ENCODE results near the gene ZC3H10. TPM values are rescaled to one million over a fixed set of nuclear protein-coding genes. Genes with fewer than 3 reads are reported as not detected.

The ZC3H10 gene
- total and polyA plus RNA-seq, 2 donors (not counting 3 experiments of a cell fraction or from before 2014, with no cell fraction given): 2.6 to 10.1 TPM

- Histone ChIP-seq H3K36me3 (ENCODE audit: control insufficient read depth in 2 of 2, extremely low read depth in 1 of 2, insufficient read depth in 2 of 2, low read length in 2 of 2) (no peaks in the 10 kb centered on the region), H3K4me1 (ENCODE audit: control insufficient read depth, extremely low read depth, insufficient read depth, low read length) (no peaks in the 10 kb centered on the region), H3K27ac (ENCODE audit: insufficient read depth, low read depth, low read length) (no peak overlapping the region), H2AFZ (ENCODE audit: low read depth, low read length) (no peak overlapping the region), H3K79me2 (ENCODE audit: control insufficient read depth, insufficient read depth, low read length) (no peaks in the 10 kb centered on the region), H3K9ac (replicated peaks; ENCODE audit: extremely low read depth, insufficient read depth, low read length) (no peak overlapping the region), H3K4me2 (ENCODE audit: insufficient read depth, low read length) (no peak overlapping the region), H4K20me1 (replicated peaks; ENCODE audit: control insufficient read depth, extremely low read depth, insufficient read depth, low read length) (no peaks in the 10 kb centered on the region), H3K9me1 (replicated peaks; ENCODE audit: control insufficient read depth, extremely low read depth, insufficient read depth, low read length) (no peaks in the 10 kb centered on the region), H3K27me3 (ENCODE audit: control insufficient read depth in 2 of 2, insufficient read depth in 2 of 2, low read length in 2 of 2) (no peaks in the 10 kb centered on the region), H3K9me3 (replicated peaks; ENCODE audit: control insufficient read depth, insufficient read depth, low read length) (no peaks in the 10 kb centered on the region), H3K4me3 (replicated peaks in 1 of 3; ENCODE audit: insufficient read depth in 1 of 3, low read depth in 1 of 3, low read length in 3 of 3) (no peak overlapping the region)
- DNase-seq (ENCODE audit: low read depth, low spot score) (no peak), FAIRE-seq (no peak)
- POLR2A ChIA-PET: no interaction called here
- dilution Hi-C loops (cut with MboI; ENCODE audit: extremely low pct_ligation_motif_present, low sequenced_read_pairs) (no loop called here), intact Hi-C loops (cut with micrococcal nuclease) (no loop called here)
- TF ChIP-seq, protein P1, sequence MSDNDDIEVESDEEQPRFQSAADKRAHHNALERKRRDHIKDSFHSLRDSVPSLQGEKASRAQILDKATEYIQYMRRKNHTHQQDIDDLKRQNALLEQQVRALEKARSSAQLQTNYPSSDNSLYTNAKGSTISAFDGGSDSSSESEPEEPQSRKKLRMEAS (IDR thresholded peaks at IDR 0.05; ENCODE audit: insufficient read depth, insufficient read length): no peak
- TF ChIP-seq POLR2AphosphoS5 (IDR thresholded peaks at IDR 0.05; ENCODE audit: insufficient read depth, low read depth, low read length): no peak
- no peak for TF ChIP-seq GATA2 (IDR thresholded peaks at IDR 0.05; ENCODE audit: insufficient read depth, insufficient read length, low read depth, low read length)
- no peak for TF ChIP-seq POLR2A (IDR thresholded peaks at IDR 0.05; ENCODE audit: low read depth, low read length)
- no peak for TF ChIP-seq MYC (IDR thresholded peaks at IDR 0.05; ENCODE audit: low read depth, low read length)
- TF ChIP-seq, protein P2, sequence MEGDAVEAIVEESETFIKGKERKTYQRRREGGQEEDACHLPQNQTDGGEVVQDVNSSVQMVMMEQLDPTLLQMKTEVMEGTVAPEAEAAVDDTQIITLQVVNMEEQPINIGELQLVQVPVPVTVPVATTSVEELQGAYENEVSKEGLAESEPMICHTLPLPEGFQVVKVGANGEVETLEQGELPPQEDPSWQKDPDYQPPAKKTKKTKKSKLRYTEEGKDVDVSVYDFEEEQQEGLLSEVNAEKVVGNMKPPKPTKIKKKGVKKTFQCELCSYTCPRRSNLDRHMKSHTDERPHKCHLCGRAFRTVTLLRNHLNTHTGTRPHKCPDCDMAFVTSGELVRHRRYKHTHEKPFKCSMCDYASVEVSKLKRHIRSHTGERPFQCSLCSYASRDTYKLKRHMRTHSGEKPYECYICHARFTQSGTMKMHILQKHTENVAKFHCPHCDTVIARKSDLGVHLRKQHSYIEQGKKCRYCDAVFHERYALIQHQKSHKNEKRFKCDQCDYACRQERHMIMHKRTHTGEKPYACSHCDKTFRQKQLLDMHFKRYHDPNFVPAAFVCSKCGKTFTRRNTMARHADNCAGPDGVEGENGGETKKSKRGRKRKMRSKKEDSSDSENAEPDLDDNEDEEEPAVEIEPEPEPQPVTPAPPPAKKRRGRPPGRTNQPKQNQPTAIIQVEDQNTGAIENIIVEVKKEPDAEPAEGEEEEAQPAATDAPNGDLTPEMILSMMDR (IDR thresholded peaks at IDR 0.05; ENCODE audit: extremely low read depth in 1 of 2, insufficient read depth in 1 of 2, low read depth in 1 of 2, low read length in 2 of 2): no peak
- TF ChIP-seq EZH2 (IDR thresholded peaks at IDR 0.05; ENCODE audit: borderline replicate concordance, low read depth, low read length, severe bottlenecking): no peak
- no peak for TF ChIP-seq JUN (IDR thresholded peaks at IDR 0.05; ENCODE audit: borderline replicate concordance, insufficient read depth, insufficient read length, low read depth)
- no peak for TF ChIP-seq FOS (IDR thresholded peaks at IDR 0.05; ENCODE audit: borderline replicate concordance, insufficient read depth, low read length)
- no TSS peak for BruUV-seq (replicated peaks)
- CTCF ChIA-PET: no interaction called here
Measured at GRCh38 chr12:56071648-56072047, 46.4 kb upstream of the ZC3H10 start.

Data from endothelial cell of umbilical vein (primary cell).